WTC11 (cell line): ENCODE measurements around the gene HLA-DPA1. TPM values are rescaled to one million over a fixed set of nuclear protein-coding genes. Genes with fewer than 3 reads are reported as not detected.

Experiments used
- ATAC-seq: fragments of 200-7000 bp; cut with Tn5 transposase; 2 replicates; pipeline ENCODE4 v1.10.0; 2021; ENCODE audit warnings: mild to moderate bottlenecking, moderate library complexity
- CTCF ChIA-PET: fragments of 300-600 bp; sonication (Branson Sonifier 250); formaldehyde crosslinking; loops from one replicate; lab custom pipeline; 2021; ENCODE audit warnings: antibody characterized with exemption; lab: Charles Lee
- POLR2A ChIA-PET: fragments of 350-600 bp; sonication (Branson Sonifier 250); formaldehyde crosslinking; loops from one replicate; lab custom pipeline; 2021; ENCODE audit warnings: antibody characterized with exemption; lab: Charles Lee
- DNase-seq: peaks from one replicate; pipeline ENCODE4 v3.0.0; 2021; ENCODE audit warnings: low spot score
- H3K27ac Mint-ChIP-seq: 2 replicates; pipeline ENCODE4 v1.8.0; 2021; ENCODE audit warnings: mixed read lengths
- H3K27me3 Mint-ChIP-seq: 2 replicates; pipeline ENCODE4 v1.8.0; 2021; ENCODE audit warnings: low read depth, mild to moderate bottlenecking, moderate library complexity, mixed read lengths
- H3K36me3 Mint-ChIP-seq: 2 replicates; pipeline ENCODE4 v1.8.0; 2021; ENCODE audit warnings: mixed read lengths
- H3K4me1 Mint-ChIP-seq: 2 replicates; pipeline ENCODE4 v1.8.0; 2022; ENCODE audit warnings: mixed read lengths
- H3K4me3 Mint-ChIP-seq: 2 replicates; pipeline ENCODE4 v1.8.0; 2021; ENCODE audit warnings: mild to moderate bottlenecking, moderate library complexity, mixed read lengths
- H3K9me3 Mint-ChIP-seq: 2 replicates; pipeline ENCODE4 v1.8.0; 2021; ENCODE audit warnings: mixed read lengths
- ATF1 ChIP-seq: sonication (generic); formaldehyde crosslinking; IDR thresholded peaks from 2 replicates; pipeline ENCODE4 v1.8.1; 2023; ENCODE audit warnings: mild to moderate bottlenecking, moderate library complexity, missing genetic modification reagents
- CREB1 ChIP-seq: sonication (generic); formaldehyde crosslinking; IDR thresholded peaks from 2 replicates; pipeline ENCODE4 v1.8.0; 2023; ENCODE audit warnings: mild to moderate bottlenecking, missing genetic modification reagents
- GRHL2 ChIP-seq: fragments of 250-450 bp; sonication (Bioruptor Pico); IDR thresholded peaks from 2 replicates; pipeline ENCODE4 v1.8.0; 2022; ENCODE audit warnings: mild to moderate bottlenecking, moderate library complexity; ENCODE audit not compliant: insufficient replicate concordance, severe bottlenecking
- JAZF1 ChIP-seq: fragments of 250-450 bp; sonication (Bioruptor Pico); IDR thresholded peaks from 2 replicates; pipeline ENCODE4 v1.9.0; 2021; ENCODE audit warnings: moderate library complexity, mild to moderate bottlenecking, inconsistent platforms
- KAT7 ChIP-seq: sonication (generic); formaldehyde crosslinking; IDR thresholded peaks from 2 replicates; pipeline ENCODE4 v1.8.1; 2023; ENCODE audit warnings: missing genetic modification reagents, mild to moderate bottlenecking, borderline replicate concordance
- SP1 ChIP-seq: sonication (generic); formaldehyde crosslinking; conservative IDR thresholded peaks from 2 replicates; pipeline ENCODE4 v1.8.1; 2022; ENCODE audit warnings: missing genetic modification reagents
- ZNF121 ChIP-seq: sonication (generic); formaldehyde crosslinking; IDR thresholded peaks from 2 replicates; pipeline ENCODE4 v1.8.0; 2023; ENCODE audit warnings: missing genetic modification reagents
- ZNF232 ChIP-seq: sonication (generic); formaldehyde crosslinking; IDR thresholded peaks from 2 replicates; pipeline ENCODE4 v1.8.0; 2022; ENCODE audit warnings: mild to moderate bottlenecking, missing genetic modification reagents
- ZNF671 ChIP-seq: fragments of 250-450 bp; sonication (Bioruptor Pico); IDR thresholded peaks from 2 replicates; pipeline ENCODE4 v1.8.0; 2021; ENCODE audit warnings: mild to moderate bottlenecking
- ZSCAN18 ChIP-seq: fragments of 250-450 bp; sonication (Bioruptor Pico); IDR thresholded peaks from 2 replicates; pipeline ENCODE4 v2.1.2; 2022; ENCODE audit warnings: mild to moderate bottlenecking, moderate library complexity
- total RNA-seq: library from RNA; stranded (reverse); gene quantifications from 3 replicates; pipeline ENCODE4 v1.2.3, GENCODE V29; 2021
- TF ChIP-seq, protein P1 (sequence below): fragments of 250-450 bp; sonication (Bioruptor Pico); IDR thresholded peaks from 2 replicates; pipeline ENCODE4 v1.8.0; 2021; ENCODE audit warnings: mild to moderate bottlenecking
- TF ChIP-seq, protein P2 (sequence below): fragments of 200-600 bp; IDR thresholded peaks from 2 replicates; pipeline ENCODE4 v1.8.0; 2022; ENCODE audit warnings: antibody characterized with exemption
- TF ChIP-seq, protein P3 (sequence below): sonication (generic); formaldehyde crosslinking; IDR thresholded peaks from 2 replicates; pipeline ENCODE4 v1.8.1; 2023; ENCODE audit warnings: mild to moderate bottlenecking, missing genetic modification reagents

HLA-DPA1 gene
- total RNA-seq, 1 experiment from 2014 or later = 4.9 TPM

DNA sequence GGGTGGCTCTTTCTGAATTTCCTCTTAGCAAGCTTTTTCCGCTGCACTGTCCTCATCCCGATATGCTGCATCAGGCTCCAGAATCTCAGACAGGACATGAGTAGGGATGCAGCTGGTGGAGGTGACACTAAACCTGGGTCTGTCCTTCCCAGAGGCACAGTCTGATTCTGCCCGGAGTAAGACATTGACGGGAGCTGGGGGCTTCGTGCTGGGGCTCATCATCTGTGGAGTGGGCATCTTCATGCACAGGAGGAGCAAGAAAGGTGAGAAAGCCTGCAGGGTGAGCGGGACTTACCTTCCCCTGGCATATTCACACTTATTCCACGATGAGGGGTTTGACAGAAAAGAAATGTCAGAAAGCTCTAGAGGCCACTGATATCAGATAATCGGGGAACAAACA, 12.2 kb upstream of the HLA-DPA1 start (continued):
- TF ChIP-seq GRHL2 (CRISPR knock-in tag) = no peak
- TF ChIP-seq, protein P1, sequence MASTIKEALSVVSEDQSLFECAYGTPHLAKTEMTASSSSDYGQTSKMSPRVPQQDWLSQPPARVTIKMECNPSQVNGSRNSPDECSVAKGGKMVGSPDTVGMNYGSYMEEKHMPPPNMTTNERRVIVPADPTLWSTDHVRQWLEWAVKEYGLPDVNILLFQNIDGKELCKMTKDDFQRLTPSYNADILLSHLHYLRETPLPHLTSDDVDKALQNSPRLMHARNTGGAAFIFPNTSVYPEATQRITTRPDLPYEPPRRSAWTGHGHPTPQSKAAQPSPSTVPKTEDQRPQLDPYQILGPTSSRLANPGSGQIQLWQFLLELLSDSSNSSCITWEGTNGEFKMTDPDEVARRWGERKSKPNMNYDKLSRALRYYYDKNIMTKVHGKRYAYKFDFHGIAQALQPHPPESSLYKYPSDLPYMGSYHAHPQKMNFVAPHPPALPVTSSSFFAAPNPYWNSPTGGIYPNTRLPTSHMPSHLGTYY = no peak

GRCh38 chr6:33082702-33083101, 9.3 kb upstream of the HLA-DPA1 start:
- ChIA-PET CTCF (interaction anchor here (0.6 to 5.9 kb wide), 7 partner anchors 10 to 98 kb away, joined by 3 to 68 read pairs (median 7); partner anchors contain the start of gene HLA-DPA1), POLR2A (no interaction called here)
- peak overlapping the region; percentile 9; the same call in 1 of the 2 replicates for H3K4me3 Mint-ChIP-seq
- DNase-seq (peak; percentile 51), ATAC-seq (peak; percentile 38)
- peaks cover 18% of the 10 kb centered on the region for H3K27me3 Mint-ChIP-seq
- TF ChIP-seq, protein P2, sequence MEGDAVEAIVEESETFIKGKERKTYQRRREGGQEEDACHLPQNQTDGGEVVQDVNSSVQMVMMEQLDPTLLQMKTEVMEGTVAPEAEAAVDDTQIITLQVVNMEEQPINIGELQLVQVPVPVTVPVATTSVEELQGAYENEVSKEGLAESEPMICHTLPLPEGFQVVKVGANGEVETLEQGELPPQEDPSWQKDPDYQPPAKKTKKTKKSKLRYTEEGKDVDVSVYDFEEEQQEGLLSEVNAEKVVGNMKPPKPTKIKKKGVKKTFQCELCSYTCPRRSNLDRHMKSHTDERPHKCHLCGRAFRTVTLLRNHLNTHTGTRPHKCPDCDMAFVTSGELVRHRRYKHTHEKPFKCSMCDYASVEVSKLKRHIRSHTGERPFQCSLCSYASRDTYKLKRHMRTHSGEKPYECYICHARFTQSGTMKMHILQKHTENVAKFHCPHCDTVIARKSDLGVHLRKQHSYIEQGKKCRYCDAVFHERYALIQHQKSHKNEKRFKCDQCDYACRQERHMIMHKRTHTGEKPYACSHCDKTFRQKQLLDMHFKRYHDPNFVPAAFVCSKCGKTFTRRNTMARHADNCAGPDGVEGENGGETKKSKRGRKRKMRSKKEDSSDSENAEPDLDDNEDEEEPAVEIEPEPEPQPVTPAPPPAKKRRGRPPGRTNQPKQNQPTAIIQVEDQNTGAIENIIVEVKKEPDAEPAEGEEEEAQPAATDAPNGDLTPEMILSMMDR = peak; percentile 26; the same call in 1 of the 2 replicates
- TF ChIP-seq JAZF1 (CRISPR knock-in tag) = no peak
- H3K4me1 Mint-ChIP-seq = peaks cover 31% of the 10 kb centered on the region
- peak overlapping the region; percentile 51; the same call in 1 of the 2 replicates for H3K27ac Mint-ChIP-seq
- H3K36me3 Mint-ChIP-seq = peaks cover 24% of the 10 kb centered on the region
- H3K9me3 Mint-ChIP-seq = no peaks in the 10 kb centered on the region

DNA sequence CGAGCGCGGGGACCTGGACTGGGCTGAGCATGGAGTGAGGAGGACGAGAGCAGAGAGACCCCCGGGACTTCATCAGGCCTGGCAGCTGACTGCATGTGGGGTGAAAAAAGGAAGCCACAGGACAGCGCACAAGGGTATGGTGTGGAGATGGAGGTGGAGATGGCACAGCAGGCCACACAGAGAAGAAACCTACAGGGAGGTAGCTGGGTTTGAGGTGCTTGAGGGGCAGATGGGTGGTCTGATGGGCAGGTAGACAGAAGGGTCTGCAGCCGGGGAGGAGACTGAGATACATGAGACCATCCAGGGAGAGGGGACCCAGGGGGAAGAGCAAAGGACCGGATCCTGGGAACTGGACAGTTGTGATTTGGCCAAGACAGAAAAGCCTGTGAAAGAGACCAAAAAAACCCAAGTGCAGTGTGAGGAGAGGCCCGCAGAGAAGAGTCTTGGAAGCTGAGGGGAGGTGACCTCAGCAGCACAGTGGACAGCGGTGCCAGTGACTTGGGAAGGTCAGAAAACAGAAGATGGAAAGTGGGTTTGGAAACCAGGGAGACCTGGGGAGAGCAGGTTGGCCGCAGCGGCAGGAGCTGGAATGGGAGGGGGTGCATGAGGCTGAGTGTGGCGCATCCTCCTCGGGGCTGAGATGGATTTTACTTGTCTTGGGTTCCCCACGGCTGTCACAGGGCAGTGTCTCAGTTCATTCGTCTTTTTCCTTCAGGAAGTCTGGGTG, 7.8 kb upstream of the HLA-DPA1 start:
- ATAC-seq = no peak; the same call in 1 of the 2 replicates

DNA sequence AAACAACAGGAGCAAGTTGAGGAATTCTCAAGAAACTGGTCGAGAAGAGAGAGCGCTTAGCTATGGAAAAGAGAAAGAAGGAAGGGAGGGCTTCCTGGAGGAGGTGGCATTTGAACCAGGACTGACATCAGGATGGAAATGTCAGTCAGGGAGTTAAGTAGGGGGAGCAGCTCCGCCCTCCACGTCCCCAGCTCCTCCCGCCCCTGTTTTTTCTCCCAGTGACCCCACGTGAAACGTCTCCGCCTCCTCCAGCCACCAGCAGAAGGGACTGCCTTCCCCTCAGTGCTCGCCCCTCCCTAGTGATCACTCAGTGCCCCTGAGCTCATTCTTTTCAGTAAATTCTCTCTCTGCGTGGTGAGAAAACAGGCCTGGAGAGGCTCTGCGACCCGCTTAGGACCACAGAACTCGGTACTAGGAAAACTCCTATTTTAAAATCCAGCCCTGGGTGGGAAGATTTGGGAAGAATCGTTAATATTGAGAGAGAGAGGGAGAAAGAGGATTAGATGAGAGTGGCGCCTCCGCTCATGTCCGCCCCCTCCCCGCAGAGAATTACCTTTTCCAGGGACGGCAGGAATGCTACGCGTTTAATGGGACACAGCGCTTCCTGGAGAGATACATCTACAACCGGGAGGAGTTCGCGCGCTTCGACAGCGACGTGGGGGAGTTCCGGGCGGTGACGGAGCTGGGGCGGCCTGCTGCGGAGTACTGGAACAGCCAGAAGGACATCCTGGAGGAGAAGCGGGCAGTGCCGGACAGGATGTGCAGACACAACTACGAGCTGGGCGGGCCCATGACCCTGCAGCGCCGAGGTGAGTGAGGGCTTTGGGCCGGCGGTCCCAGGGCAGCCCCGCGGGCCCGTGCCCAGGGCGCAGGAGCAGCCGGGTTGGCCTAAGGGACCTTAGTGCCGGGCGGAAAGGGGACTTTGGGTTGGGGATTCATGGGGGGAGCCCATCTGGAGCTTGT, 7.0 kb upstream of the HLA-DPA1 start:
- POLR2A ChIA-PET = interaction anchor here (0.6 to 2.6 kb wide), 7 partner anchors 36 to 155 kb away, joined by 3 to 16 read pairs (median 3); no protein-coding TSS in a partner anchor

More for the DNA sequence above, 7.8 kb upstream of the HLA-DPA1 start:
- TF ChIP-seq ZNF671 (CRISPR knock-in tag) (no peak), ATF1 (no peak), SP1 (CRISPR knock-in tag) (no peak), ZSCAN18 (CRISPR knock-in tag) (no peak), KAT7 (CRISPR knock-in tag) (no peak)
- peak overlapping the region; percentile 94 for H3K4me3 Mint-ChIP-seq
- POLR2A ChIA-PET = interaction anchor here (1.9 to 2.6 kb wide), 2 partner anchors 37 to 110 kb away, joined by 13 to 16 read pairs; no protein-coding TSS in a partner anchor
- peak overlapping the region; percentile 97 for H3K27ac Mint-ChIP-seq
- peaks cover 17% of the 10 kb centered on the region for H3K36me3 Mint-ChIP-seq
- H3K27me3 Mint-ChIP-seq = peaks cover 20% of the 10 kb centered on the region
- peaks cover 31% of the 10 kb centered on the region for H3K4me1 Mint-ChIP-seq
- no peaks in the 10 kb centered on the region for H3K9me3 Mint-ChIP-seq
- DNase-seq = no peak
- CTCF ChIA-PET = interaction anchor here (0.8 to 5.9 kb wide), 22 partner anchors 8 to 196 kb away, joined by 3 to 68 read pairs (median 8); partner anchors contain the start of genes B3GALT4, HLA-DOA and HLA-DPA1

More for the DNA sequence above, 7.0 kb upstream of the HLA-DPA1 start:
- Mint-ChIP-seq H3K4me1 (peaks cover 28% of the 10 kb centered on the region), H3K9me3 (no peaks in the 10 kb centered on the region), H3K4me3 (peak overlapping the region; percentile 94), H3K27me3 (peaks cover 20% of the 10 kb centered on the region), H3K27ac (peak overlapping the region; percentile 97), H3K36me3 (peaks cover 11% of the 10 kb centered on the region)
- TF ChIP-seq ZNF121 (CRISPR knock-in tag) (peak; percentile 58; the same call in 1 of the 2 replicates), ZNF232 (CRISPR knock-in tag) (0 out of 2 replicates have a peak, but pooled peaks have one; percentile 40), CREB1 (no peak)
- TF ChIP-seq, protein P3, sequence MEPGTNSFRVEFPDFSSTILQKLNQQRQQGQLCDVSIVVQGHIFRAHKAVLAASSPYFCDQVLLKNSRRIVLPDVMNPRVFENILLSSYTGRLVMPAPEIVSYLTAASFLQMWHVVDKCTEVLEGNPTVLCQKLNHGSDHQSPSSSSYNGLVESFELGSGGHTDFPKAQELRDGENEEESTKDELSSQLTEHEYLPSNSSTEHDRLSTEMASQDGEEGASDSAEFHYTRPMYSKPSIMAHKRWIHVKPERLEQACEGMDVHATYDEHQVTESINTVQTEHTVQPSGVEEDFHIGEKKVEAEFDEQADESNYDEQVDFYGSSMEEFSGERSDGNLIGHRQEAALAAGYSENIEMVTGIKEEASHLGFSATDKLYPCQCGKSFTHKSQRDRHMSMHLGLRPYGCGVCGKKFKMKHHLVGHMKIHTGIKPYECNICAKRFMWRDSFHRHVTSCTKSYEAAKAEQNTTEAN (CRISPR knock-in tag) = 0 out of 2 replicates have a peak, but pooled peaks have one; percentile 47
- ATAC-seq (peak; percentile 87), DNase-seq (peak; percentile 77)
- CTCF ChIA-PET = interaction anchor here (0.5 to 5.9 kb wide), 33 partner anchors 8 to 242 kb away, joined by 3 to 68 read pairs (median 6); partner anchors contain the start of genes B3GALT4, HLA-DMA, HLA-DOA and TAP2
